ENCODE data around the gene HMCN1.
"Not testable (repeated sequence)": the region's sequence is repeated elsewhere in the genome, so short reads cannot be mapped to it uniquely, and the experiment has no call there.

The HMCN1 gene

DNA sequence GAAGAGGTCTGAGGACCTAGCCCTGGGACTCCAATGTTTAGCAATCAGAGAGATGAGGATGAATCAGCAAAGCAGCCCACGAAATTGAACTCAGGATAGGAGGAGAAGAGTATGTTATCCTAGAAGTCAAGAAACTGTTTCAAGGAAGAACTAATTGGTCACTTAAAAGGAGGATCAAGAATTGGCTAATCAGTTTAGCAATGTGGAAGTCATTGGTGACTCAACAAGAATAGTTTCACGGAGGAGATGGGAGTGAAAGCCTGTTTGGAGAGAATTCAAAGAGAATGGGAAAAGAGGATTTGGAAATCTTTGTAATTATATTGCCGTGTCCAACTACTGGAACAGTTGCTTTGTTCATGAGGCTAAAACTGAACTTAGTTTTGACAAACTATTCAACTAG is 7.4 kb downstream of the HMCN1 start:
- no peak for DNase-seq (ENCODE audit: low spot score)

- no peak for DNase-seq (ENCODE audit: low spot score)
These were observed 8.2 kb downstream of the HMCN1 start for GRCh38 chr1:185742403-185742802.

- DNase-seq (ENCODE audit: low spot score), result no peak
These were observed 11.0 kb downstream of the HMCN1 start for GRCh38 chr1:185745165-185745564.

DNA sequence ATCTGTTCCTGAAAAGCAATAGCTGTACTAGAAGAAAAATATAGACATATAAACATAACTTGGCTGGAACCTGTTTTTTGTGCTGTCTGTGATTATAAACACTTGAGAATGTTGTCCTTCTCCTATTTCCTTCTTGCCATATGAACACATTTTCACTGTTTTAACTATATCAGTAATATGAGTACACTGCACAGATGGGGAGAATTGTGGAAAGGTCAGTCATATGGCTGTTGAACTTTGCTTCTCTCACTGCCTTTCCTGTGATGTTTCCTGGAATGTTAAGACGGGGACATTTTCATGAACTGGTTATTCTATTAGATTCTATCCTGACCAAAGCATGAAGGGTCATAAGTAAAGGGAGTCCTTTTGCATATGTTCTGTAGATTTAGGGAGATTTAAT is 24.9 kb downstream of the HMCN1 start:
- no peak for DNase-seq (ENCODE audit: low spot score)

- DNase-seq (ENCODE audit: low spot score), result no peak
These were observed 27.6 kb downstream of the HMCN1 start for GRCh38 chr1:185761841-185762240.

GRCh38 chr1:185767508-185768120 is 33.4 kb downstream of the HMCN1 start:
- DNase-seq (ENCODE audit: low spot score), result no peak

DNA sequence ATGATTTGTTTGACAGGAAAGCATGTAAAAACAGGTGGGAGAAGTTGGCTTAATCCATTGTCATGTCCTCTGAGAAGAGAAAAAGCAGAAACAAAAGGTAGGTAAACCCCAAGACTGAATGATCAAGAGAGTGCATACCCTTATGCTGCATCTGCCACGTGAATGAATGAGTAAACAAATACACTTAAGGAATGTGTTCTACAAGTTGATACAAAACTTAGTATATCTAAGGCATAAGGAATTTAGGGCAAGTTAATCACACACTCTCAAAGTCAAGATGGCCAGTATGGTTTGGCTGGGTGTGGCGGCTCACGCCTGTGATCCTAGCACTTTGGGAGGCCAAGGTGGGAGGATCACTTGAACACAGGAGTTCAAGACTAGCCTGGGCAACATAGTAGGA is 34.2 kb downstream of the HMCN1 start:
- DNase-seq (ENCODE audit: low spot score), result no peak

- DNase-seq (ENCODE audit: low spot score), result no peak
These were observed 34.9 kb downstream of the HMCN1 start for GRCh38 chr1:185769136-185769535.

DNA sequence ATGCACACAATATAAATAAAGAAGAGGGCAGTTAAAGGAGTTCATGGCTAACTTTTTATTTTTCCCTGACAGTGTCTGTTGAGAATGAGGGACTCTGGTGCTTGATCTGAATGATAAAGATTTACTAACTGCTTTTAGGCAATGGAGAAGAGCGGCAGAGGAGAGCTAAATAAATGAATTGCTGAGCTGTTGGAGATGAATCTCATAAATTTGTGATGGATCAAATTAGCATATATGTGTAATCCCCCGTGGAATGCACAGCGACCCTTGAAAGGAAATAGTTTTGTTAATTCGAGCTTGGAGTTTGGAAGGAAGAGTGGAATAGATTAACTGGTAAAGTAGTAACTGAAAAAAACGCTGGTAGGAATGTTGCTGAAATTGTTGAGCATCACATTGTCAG is 40.2 kb downstream of the HMCN1 start:
- DNase-seq (ENCODE audit: low spot score), result no peak

- DNase-seq (ENCODE audit: low spot score), result no peak
These were observed 41.3 kb downstream of the HMCN1 start for GRCh38 chr1:185775501-185775900.

DNA sequence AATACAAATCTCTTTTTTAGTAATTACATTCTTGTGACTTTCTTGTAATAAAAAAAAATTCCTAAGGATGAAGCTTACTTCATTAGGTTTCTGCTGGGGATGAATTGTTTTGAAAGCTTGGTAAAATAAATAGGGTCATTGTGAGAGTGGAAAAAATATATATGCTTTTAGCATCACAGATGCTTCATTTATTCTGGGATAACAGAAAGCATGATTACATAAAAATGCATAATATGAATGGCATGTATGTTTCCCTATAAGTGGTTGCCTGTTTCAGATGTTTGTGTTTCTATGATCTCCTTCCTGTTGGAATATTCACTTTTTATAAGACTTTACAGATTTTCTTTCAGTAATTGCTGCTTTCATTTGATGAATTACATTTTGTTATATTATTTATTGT is 42.3 kb downstream of the HMCN1 start:
- DNase-seq (ENCODE audit: low spot score), result no peak

- DNase-seq (ENCODE audit: low spot score), result not testable (repeated sequence)
These were observed 49.7 kb downstream of the HMCN1 start for GRCh38 chr1:185783860-185784259.

- no peak for DNase-seq (ENCODE audit: low spot score)
These were observed 51.4 kb downstream of the HMCN1 start for GRCh38 chr1:185785586-185785985.

DNA sequence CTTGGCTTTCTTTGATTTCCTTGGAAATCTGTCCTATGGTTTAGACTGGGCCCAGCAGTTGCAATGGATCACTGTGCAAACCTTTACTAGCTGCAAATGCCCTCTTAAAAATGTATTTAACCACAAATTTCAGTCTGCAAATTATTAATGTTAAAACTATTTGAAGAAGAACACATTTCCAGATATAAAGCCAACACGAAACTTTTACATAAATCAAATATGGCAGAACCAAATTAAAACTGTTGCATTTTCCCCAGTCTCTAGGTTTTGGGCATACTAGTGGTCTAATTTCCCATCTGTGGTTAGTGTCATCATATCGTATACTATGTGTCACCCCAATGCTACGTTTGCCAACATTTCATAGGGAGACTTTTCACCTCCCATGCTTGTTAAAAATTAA is 52.3 kb downstream of the HMCN1 start:
- DNase-seq (ENCODE audit: low spot score), result no peak

DNA sequence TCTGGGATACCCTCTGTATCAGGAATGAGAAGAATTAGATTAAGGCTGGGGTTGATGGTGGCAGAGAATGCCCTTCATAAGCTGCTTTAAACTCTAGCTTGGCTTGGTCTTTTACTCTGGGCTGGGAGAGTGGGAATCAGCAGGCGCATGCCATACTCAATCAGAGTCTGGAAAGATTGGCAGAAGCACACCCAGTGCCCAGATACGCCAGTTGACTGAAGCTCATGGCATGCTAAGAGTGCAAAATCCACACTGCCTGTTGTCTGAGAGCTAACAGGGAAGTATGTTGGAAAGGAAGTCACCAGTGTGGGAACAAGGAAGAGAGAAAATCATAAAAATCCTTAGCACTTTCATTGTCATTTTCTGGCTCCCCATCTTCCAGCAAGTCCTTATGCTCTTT is 53.0 kb downstream of the HMCN1 start:
- DNase-seq (ENCODE audit: low spot score), result no peak

GRCh38 chr1:185788386-185788785 is 54.2 kb downstream of the HMCN1 start:
- no peak for DNase-seq (ENCODE audit: low spot score)

- no peak for DNase-seq (ENCODE audit: low spot score)
These were observed 55.5 kb downstream of the HMCN1 start for GRCh38 chr1:185789501-185790193.

DNA sequence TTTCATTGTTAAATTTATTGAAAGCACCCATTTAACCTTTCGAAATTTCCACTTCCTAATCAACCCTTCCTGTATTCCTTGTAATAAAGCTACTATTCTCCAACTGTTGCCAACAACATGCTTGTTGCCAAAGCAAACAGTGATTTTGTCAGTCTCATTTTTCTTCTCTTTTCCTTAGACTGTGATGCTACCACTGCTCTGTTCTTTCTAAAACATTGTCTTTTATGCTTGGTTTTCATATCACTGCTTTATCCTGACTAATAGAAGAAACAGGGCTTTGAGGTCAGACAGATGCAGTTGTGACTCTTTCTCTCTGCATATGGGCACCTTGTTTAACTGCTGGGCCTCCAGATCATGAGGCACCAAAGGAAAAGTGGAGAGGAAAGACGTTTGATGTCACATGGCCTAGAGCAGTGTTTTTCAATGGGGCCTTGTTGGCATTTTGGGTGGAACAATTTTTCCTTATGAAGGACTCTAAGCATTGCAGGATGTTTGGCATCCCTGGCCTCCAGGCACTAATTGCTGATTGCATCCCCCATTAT is 56.1 kb downstream of the HMCN1 start:
- DNase-seq (ENCODE audit: low spot score), result no peak

DNA sequence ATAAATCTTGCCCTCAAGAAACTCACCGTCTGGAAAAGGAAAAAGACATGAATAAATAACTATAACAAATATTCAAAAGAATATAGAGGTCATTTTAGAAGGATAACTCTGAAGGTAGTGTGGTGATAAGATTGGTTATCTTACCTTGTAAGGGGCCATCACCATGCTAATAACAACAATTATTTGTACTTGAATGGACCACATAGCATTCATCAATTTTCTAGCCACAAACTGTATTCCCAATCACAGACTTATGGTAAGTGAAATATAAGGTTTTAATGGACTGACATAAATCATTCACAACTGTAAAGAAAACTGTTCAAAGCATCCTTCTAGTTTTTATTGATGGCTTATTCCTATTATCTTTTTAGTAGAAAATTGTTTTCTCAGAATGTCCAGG is 57.8 kb downstream of the HMCN1 start:
- DNase-seq (ENCODE audit: low spot score), result no peak

- DNase-seq (ENCODE audit: low spot score), result not testable (repeated sequence)
These were observed 60.3 kb downstream of the HMCN1 start for GRCh38 chr1:185794495-185794894.

- no peak for DNase-seq (ENCODE audit: low spot score)
These were observed 61.0 kb downstream of the HMCN1 start for GRCh38 chr1:185795181-185795580.

- no peak for DNase-seq (ENCODE audit: low spot score)
These were observed 64.3 kb downstream of the HMCN1 start for GRCh38 chr1:185798505-185798904.

DNA sequence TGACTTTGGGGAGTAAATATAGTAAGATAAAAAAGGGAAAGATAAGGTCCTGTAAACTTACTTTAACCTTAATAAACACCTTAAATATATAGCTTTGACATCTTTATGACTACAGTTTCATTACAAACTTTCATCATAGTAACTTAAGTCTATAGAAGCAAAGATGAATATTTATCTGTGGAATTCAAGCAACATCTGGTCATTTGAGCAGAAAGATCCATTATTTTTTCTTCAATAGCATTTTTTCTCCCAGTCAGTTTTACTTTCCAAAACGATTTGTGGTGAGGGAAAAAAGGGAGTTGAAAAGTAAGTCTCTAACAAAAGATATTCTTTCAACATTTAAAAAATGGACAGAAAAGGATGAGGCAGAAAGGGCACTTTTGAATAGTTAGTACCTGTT is 69.0 kb downstream of the HMCN1 start:
- no peak for DNase-seq (ENCODE audit: low spot score)

- no peak for DNase-seq (ENCODE audit: low spot score)
These were observed 70.0 kb downstream of the HMCN1 start for GRCh38 chr1:185804206-185804605.

Data from NAMALWA (cell line).